ENCODE results near the gene ZSWIM3. TPM values are rescaled to one million over a fixed set of nuclear protein-coding genes. Genes with fewer than 3 reads are reported as not detected.
"Not testable (repeated sequence)": the region's sequence is repeated elsewhere in the genome, so short reads cannot be mapped to it uniquely, and the experiment has no call there.

ZSWIM3 gene
- total and polyA plus RNA-seq, 4 experiments from 2014 or later = 0.77 to 7.1 (median 4.6) TPM

DNA sequence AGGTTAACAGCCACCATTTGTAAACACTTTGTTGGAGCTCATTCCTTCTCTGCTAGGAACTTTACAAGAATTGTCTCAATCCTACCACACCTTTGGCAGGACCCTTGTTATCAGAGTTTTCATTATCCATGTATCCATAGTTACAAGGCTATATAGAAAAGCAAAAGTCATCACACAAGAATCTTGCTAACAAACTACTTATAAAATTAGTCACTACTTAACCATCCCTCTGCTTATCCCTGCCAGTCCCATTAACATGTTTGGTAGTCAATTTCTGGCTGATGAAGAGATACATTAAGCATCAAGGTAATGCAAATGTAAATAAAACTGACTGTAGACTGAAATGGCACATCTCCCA lies 10.4 kb downstream of the ZSWIM3 start:
- CTCF ChIA-PET (ENCODE audit: partially characterized antibody) = no interaction called here
- intact Hi-C loops (cut with micrococcal nuclease) = no loop called here
- H3K4me3 Mint-ChIP-seq = no peak overlapping the region

DNA sequence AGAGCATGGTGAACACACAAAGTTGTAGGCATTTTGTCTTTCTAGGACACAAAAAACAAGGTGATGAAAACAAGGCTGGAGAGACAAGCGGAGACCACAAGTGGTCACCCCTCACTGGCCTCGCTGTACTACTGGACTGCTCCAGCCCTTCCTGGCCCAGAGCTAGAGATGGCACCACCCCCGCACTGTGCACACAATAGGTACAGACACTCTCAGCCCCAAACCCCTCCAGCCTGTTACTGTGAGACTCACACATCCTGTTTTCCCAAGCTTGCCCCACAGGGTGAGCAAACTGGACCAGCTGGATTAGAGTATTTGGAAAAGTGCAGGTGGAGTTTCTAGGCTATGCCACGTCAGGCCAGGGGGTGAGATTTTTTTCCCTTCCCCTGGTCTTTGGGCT lies 15.2 kb downstream of the ZSWIM3 start:
- Histone ChIP-seq H3K4me1 (ENCODE audit: insufficient read depth, low read length) (no peaks in the 10 kb centered on the region), H3K27me3 (ENCODE audit: insufficient read depth, low read length) (no peaks in the 10 kb centered on the region), H3K36me3 (ENCODE audit: insufficient read depth, low read length) (no peaks in the 10 kb centered on the region), H3K4me3 (ENCODE audit: low read length in 2 of 2) (no peak overlapping the region), H3K9me3 (ENCODE audit: control insufficient read depth in 1 of 2, low read length in 2 of 2) (no peaks in the 10 kb centered on the region), H3K27ac (ENCODE audit: low read depth, low read length) (no peak overlapping the region)
- Mint-ChIP-seq H3K27me3 (no peaks in the 10 kb centered on the region), H3K27ac (no peak overlapping the region), H3K4me1 (peaks cover 0 to 1% (median 0%) of the 10 kb centered on the region in 4 donors), H3K9me3 (no peaks in the 10 kb centered on the region), H3K36me3 (peaks cover 2 to 5% of the 10 kb centered on the region in 2 donors), H3K4me3 (no peak overlapping the region)
- ChIA-PET CTCF (ENCODE audit: partially characterized antibody) (interaction anchor here (1.0 kb wide), 1 partner anchor 98 kb away, joined by 4 read pairs; no protein-coding TSS in a partner anchor), POLR2A (ENCODE audit: partially characterized antibody) (interaction anchor here (0.9 to 1.1 kb wide), 2 partner anchors 8 to 16 kb away, joined by 3 to 4 read pairs; partner anchors contain the start of genes ACOT8 and ZSWIM3)
- no peak for DNase-seq
- intact Hi-C loops (cut with micrococcal nuclease) = no loop called here

More for the DNA sequence above, 10.4 kb downstream of the ZSWIM3 start:
- no peaks in the 10 kb centered on the region for H3K27me3 ChIP-seq (ENCODE audit: insufficient read depth, low read length)
- peaks cover 0 to 1% (median 0%) of the 10 kb centered on the region in 4 donors for H3K4me1 Mint-ChIP-seq
- H3K27ac Mint-ChIP-seq = no peak overlapping the region
- H3K4me1 ChIP-seq (ENCODE audit: insufficient read depth, low read length) = no peaks in the 10 kb centered on the region
- no peak overlapping the region for H3K27ac ChIP-seq (ENCODE audit: low read depth, low read length)
- peaks cover 0 to 4% of the 10 kb centered on the region in 2 donors for H3K36me3 Mint-ChIP-seq
- DNase-seq = no peak
- H3K36me3 ChIP-seq (ENCODE audit: insufficient read depth, low read length) = no peaks in the 10 kb centered on the region
- no peaks in the 10 kb centered on the region for H3K27me3 Mint-ChIP-seq
- POLR2A ChIA-PET (ENCODE audit: partially characterized antibody) = no interaction called here
- H3K9me3 ChIP-seq (ENCODE audit: control insufficient read depth in 1 of 2, low read length in 2 of 2) = no peaks in the 10 kb centered on the region
- H3K4me3 ChIP-seq (ENCODE audit: low read length in 2 of 2) = no peak overlapping the region
- no peaks in the 10 kb centered on the region for H3K9me3 Mint-ChIP-seq

DNA sequence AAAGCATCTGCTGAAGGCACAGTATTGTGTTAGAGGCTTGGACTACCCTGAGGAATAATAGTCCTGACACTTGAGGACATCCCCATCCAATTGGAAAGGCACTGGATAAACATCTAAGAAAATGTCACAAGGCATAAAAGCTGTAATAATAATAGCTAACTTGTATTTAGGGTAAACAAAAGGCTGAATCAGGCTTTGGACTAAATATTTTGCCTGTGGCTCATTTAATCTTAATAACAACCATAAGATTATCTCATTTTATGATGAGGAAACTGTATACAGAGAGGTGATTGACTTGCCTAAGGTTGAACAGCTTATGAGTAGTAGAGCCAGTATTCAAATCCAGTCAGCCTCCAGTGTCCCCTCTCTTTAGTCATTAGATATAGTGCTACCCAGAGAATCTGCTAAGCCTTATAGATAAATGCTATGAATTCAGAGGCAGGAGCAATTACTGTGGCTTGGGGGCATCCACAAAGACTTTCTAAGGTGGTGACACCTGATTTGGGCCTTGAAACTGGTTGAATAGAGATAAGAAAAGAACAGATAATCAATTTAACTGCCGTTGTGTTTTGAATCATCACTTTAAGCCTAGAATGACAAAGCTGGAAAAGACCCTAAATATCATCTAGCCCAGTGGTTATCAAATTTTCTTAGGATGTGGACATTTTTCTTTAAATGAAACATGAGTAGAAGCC lies 16.1 kb downstream of the ZSWIM3 start:
- intact Hi-C loops (cut with micrococcal nuclease) = no loop called here
- Histone ChIP-seq H3K27ac (ENCODE audit: low read depth, low read length) (no peak overlapping the region), H3K9me3 (ENCODE audit: control insufficient read depth in 1 of 2, low read length in 2 of 2) (no peaks in the 10 kb centered on the region), H3K27me3 (ENCODE audit: insufficient read depth, low read length) (no peaks in the 10 kb centered on the region), H3K36me3 (ENCODE audit: insufficient read depth, low read length) (no peaks in the 10 kb centered on the region), H3K4me1 (ENCODE audit: insufficient read depth, low read length) (no peaks in the 10 kb centered on the region), H3K4me3 (ENCODE audit: low read length in 2 of 2) (no peak overlapping the region)
- no peak overlapping the region for H3K27ac Mint-ChIP-seq
- peaks cover 0 to 1% (median 0%) of the 10 kb centered on the region in 4 donors for H3K4me1 Mint-ChIP-seq
- POLR2A ChIA-PET (ENCODE audit: partially characterized antibody) = interaction anchor here (0.8 kb wide), 1 partner anchor 18 kb away, joined by 3 read pairs; the partner anchor contains the start of genes CTSA and NEURL2
- peaks cover 2 to 5% of the 10 kb centered on the region in 2 donors for H3K36me3 Mint-ChIP-seq
- CTCF ChIA-PET (ENCODE audit: partially characterized antibody) = no interaction called here
- peak overlapping the region in 1 of 8 donors; percentile 28 for H3K4me3 Mint-ChIP-seq
- no peak for DNase-seq
- no peaks in the 10 kb centered on the region for H3K27me3 Mint-ChIP-seq
- no peaks in the 10 kb centered on the region for H3K9me3 Mint-ChIP-seq

DNA sequence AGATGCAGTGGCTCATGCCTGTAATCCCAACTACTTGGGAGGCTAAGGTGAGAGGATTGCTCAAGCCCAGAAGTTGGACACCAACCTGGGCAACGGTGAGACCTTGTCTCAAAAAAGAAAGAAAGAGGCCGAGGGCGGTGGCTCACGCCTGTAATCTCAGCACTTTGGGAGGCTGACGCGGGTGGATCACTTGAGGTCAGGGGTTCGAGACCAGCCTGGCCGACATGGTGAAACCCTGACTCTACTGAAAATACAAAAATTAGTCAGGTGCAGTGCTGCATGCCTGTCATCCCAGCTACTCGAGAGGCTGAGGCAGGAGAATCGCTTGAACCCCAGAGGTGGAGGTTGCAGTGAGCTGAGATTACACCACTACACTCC lies 16.7 kb downstream of the ZSWIM3 start:
- H3K27ac Mint-ChIP-seq; H3K4me1 ChIP-seq (ENCODE audit: insufficient read depth, low read length); H3K27me3 Mint-ChIP-seq; H3K4me3 ChIP-seq (ENCODE audit: low read length in 2 of 2); H3K4me1 Mint-ChIP-seq; DNase-seq; intact Hi-C loops (cut with micrococcal nuclease); H3K9me3 Mint-ChIP-seq; H3K36me3 Mint-ChIP-seq; H3K27me3 ChIP-seq (ENCODE audit: insufficient read depth, low read length); H3K9me3 ChIP-seq (ENCODE audit: control insufficient read depth in 1 of 2, low read length in 2 of 2); H3K27ac ChIP-seq (ENCODE audit: low read depth, low read length); H3K36me3 ChIP-seq (ENCODE audit: insufficient read depth, low read length); CTCF ChIA-PET (ENCODE audit: partially characterized antibody): not testable (repeated sequence)
- peak overlapping the region in 1 of 8 donors; percentile 28 for H3K4me3 Mint-ChIP-seq
- POLR2A ChIA-PET (ENCODE audit: partially characterized antibody) = interaction anchor here (0.8 kb wide), 1 partner anchor 17 kb away, joined by 3 read pairs; the partner anchor contains the start of genes CTSA and NEURL2

DNA sequence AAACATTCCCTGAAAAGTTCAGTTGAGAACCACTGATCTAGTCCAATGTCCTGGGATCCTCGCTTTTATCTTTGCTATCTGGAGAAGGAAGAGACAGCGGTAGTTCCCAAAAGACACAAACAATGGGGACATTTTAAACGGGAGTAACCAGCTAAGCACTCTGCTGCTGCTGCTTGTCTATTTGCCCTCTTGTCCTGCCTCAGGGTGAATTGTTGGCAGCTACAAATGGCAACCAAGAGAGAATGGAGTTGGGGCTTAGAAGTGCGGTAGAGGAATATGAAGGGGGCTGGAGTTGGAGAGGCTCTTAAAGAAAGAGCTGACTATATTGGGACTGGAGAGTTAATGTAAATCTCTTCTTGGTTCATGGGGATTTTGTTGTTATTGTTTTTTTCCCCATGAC lies 17.2 kb downstream of the ZSWIM3 start:
- H3K36me3 Mint-ChIP-seq = peaks cover 2 to 5% of the 10 kb centered on the region in 2 donors
- peak overlapping the region in 2 of 7 donors; percentile 25 to 39 for H3K27ac Mint-ChIP-seq
- H3K27me3 Mint-ChIP-seq = no peaks in the 10 kb centered on the region
- H3K4me3 Mint-ChIP-seq = no peak overlapping the region
- H3K9me3 Mint-ChIP-seq = no peaks in the 10 kb centered on the region
- H3K4me3 ChIP-seq (ENCODE audit: low read length in 2 of 2) = no peak overlapping the region
- no peaks in the 10 kb centered on the region for H3K4me1 ChIP-seq (ENCODE audit: insufficient read depth, low read length)
- peaks cover 0 to 1% (median 0%) of the 10 kb centered on the region in 4 donors for H3K4me1 Mint-ChIP-seq
- no peaks in the 10 kb centered on the region for H3K36me3 ChIP-seq (ENCODE audit: insufficient read depth, low read length)
- ChIA-PET CTCF (ENCODE audit: partially characterized antibody) (no interaction called here), POLR2A (ENCODE audit: partially characterized antibody) (interaction anchor here (0.8 to 1.3 kb wide), 2 partner anchors 17 to 54 kb away, joined by 3 read pairs; no protein-coding TSS in a partner anchor)
- H3K9me3 ChIP-seq (ENCODE audit: control insufficient read depth in 1 of 2, low read length in 2 of 2) = no peaks in the 10 kb centered on the region
- DNase-seq = no peak
- intact Hi-C loops (cut with micrococcal nuclease) = no loop called here
- H3K27me3 ChIP-seq (ENCODE audit: insufficient read depth, low read length) = no peaks in the 10 kb centered on the region
- H3K27ac ChIP-seq (ENCODE audit: low read depth, low read length) = no peak overlapping the region

DNA sequence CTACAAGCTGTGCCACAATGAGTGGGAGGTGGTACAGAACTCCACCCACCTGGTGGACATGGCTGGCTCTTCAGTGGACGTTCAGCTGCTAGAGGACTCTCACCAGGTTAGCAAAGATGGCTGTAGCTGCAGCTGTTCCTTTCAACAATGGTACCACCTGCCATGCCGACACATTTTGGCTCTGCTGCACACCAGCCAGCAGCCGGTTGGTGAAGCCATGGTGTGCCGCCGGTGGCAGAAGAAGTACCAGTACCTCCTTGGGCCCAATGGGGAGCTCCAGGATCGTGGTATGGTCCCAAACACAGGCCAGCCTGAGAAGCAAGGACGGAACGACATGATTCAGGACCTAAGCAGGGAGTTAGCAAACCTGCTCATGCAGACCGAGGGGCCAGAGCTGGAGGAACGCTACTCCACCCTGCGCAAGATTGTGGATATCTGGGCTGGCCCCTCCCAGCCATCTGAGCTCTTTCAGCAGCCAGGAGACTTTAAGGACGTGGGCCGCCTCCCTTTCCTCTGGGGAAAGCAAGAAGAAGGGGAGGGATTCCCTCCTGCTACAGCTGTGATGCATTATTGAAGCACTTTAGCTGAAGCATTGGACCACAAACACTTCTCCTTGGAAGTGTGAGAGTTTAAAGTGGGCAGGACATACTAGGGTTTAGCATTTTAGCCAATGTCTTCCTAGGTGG lies 20.8 kb downstream of the ZSWIM3 start:
- H3K27ac Mint-ChIP-seq = no peak overlapping the region
- H3K4me1 Mint-ChIP-seq = peaks cover 19 to 28% (median 22%) of the 10 kb centered on the region in 4 donors
- intact Hi-C loops (cut with micrococcal nuclease) = no loop called here
- POLR2A ChIA-PET (ENCODE audit: partially characterized antibody) = no interaction called here
- no peak overlapping the region for H3K4me3 Mint-ChIP-seq
- H3K4me3 ChIP-seq (ENCODE audit: low read length in 2 of 2) = no peak overlapping the region
- peaks cover 14 to 17% of the 10 kb centered on the region in 2 donors for H3K36me3 Mint-ChIP-seq
- DNase-seq = no peak
- H3K27me3 ChIP-seq (ENCODE audit: insufficient read depth, low read length) = no peaks in the 10 kb centered on the region
- no peaks in the 10 kb centered on the region for H3K9me3 ChIP-seq (ENCODE audit: control insufficient read depth in 1 of 2, low read length in 2 of 2)
- peaks cover 9% of the 10 kb centered on the region for H3K36me3 ChIP-seq (ENCODE audit: insufficient read depth, low read length)
- CTCF ChIA-PET (ENCODE audit: partially characterized antibody) = no interaction called here
- no peak overlapping the region for H3K27ac ChIP-seq (ENCODE audit: low read depth, low read length)
- no peaks in the 10 kb centered on the region for H3K9me3 Mint-ChIP-seq
- peaks cover 22% of the 10 kb centered on the region for H3K4me1 ChIP-seq (ENCODE audit: insufficient read depth, low read length)
- no peaks in the 10 kb centered on the region for H3K27me3 Mint-ChIP-seq

Data from CD4-positive, alpha-beta memory T cell (primary cell).